ENCODE measurements around the gene CDT1. TPM values are rescaled to one million over a fixed set of nuclear protein-coding genes. Genes with fewer than 3 reads are reported as not detected.

CDT1 gene
- total RNA-seq, 1 experiment from 2014 or later, result 154 TPM

GRCh38 chr16:88839026-88839529, 35.5 kb downstream of the CDT1 start:
- Mint-ChIP-seq H3K27me3 (ENCODE audit: low read depth) (no peaks in the 10 kb centered on the region), H3K4me3 (no peak overlapping the region), H3K9me3 (no peaks in the 10 kb centered on the region), H3K36me3 (peaks cover 6% of the 10 kb centered on the region), H3K27ac (no peak overlapping the region), H3K4me1 (no peaks in the 10 kb centered on the region)
- TF ChIP-seq TEAD4 (CRISPR knock-in tag; IDR thresholded peaks at IDR 0.05), result no peak
- ChIA-PET CTCF (interaction anchor here (1.0 to 2.2 kb wide), 3 partner anchors 18 to 102 kb away, joined by 4 to 8 read pairs (median 5); partner anchors contain the start of genes GALNS and TRAPPC2L), POLR2A (no interaction called here)
- ATAC-seq (no peak), DNase-seq (ENCODE audit: low spot score) (peak; percentile 22)

- Mint-ChIP-seq H3K27me3 (ENCODE audit: low read depth) (no peaks in the 10 kb centered on the region), H3K4me3 (no peak overlapping the region), H3K9me3 (no peaks in the 10 kb centered on the region), H3K36me3 (peaks cover 6% of the 10 kb centered on the region), H3K27ac (no peak overlapping the region), H3K4me1 (no peaks in the 10 kb centered on the region)
- TF ChIP-seq USF2 (CRISPR knock-in tag; IDR thresholded peaks at IDR 0.05) (no peak), E2F5 (CRISPR knock-in tag; IDR thresholded peaks at IDR 0.05) (no peak), NR2C2 (CRISPR knock-in tag; IDR thresholded peaks at IDR 0.05) (no peak), AFF4 (CRISPR knock-in tag; IDR thresholded peaks at IDR 0.05; ENCODE audit: borderline replicate concordance) (no peak), ZBTB21 (CRISPR knock-in tag; IDR thresholded peaks at IDR 0.05; ENCODE audit: borderline replicate concordance) (no peak), ZNF232 (CRISPR knock-in tag; IDR thresholded peaks at IDR 0.05) (no peak), ZNF121 (CRISPR knock-in tag; IDR thresholded peaks at IDR 0.05) (no peak), NFYB (CRISPR knock-in tag; conservative IDR thresholded peaks at IDR 0.05; ENCODE audit: low read depth) (no peak), CTCF (IDR thresholded peaks at IDR 0.05) (no peak)
- ChIA-PET POLR2A (no interaction called here), CTCF (interaction anchor here (0.9 to 2.2 kb wide), 4 partner anchors 17 to 102 kb away, joined by 3 to 8 read pairs (median 4); partner anchors contain the start of genes GALNS and TRAPPC2L)
- DNase-seq (ENCODE audit: low spot score), result no peak
- no peak for ATAC-seq
Measured at GRCh38 chr16:88839745-88840599, 36.4 kb downstream of the CDT1 start.

- Mint-ChIP-seq H3K27me3 (ENCODE audit: low read depth) (no peaks in the 10 kb centered on the region), H3K9me3 (no peaks in the 10 kb centered on the region), H3K4me1 (no peaks in the 10 kb centered on the region), H3K36me3 (peaks cover 4% of the 10 kb centered on the region), H3K4me3 (no peak overlapping the region), H3K27ac (no peak overlapping the region)
- no peak for TF ChIP-seq PRRX2 (CRISPR knock-in tag; IDR thresholded peaks at IDR 0.05)
- no peak for TF ChIP-seq ATF1 (CRISPR knock-in tag; IDR thresholded peaks at IDR 0.05)
- TF ChIP-seq ZNF121 (CRISPR knock-in tag; IDR thresholded peaks at IDR 0.05), result no peak
- TF ChIP-seq FOXJ3 (CRISPR knock-in tag; IDR thresholded peaks at IDR 0.05; ENCODE audit: borderline replicate concordance), result no peak
- no peak for TF ChIP-seq ZSCAN18 (CRISPR knock-in tag; IDR thresholded peaks at IDR 0.05)
- TF ChIP-seq AR (CRISPR knock-in tag; IDR thresholded peaks at IDR 0.05), result no peak
- DNase-seq (ENCODE audit: low spot score) (no peak), ATAC-seq (no peak)
- POLR2A ChIA-PET, result no interaction called here
- CTCF ChIA-PET, result interaction anchor here (0.9 to 2.2 kb wide), 3 partner anchors 17 to 103 kb away, joined by 3 to 8 read pairs (median 4); partner anchors contain the start of genes GALNS and TRAPPC2L
Measured at GRCh38 chr16:88840600-88841215, 37.1 kb downstream of the CDT1 start.

Measured in WTC11 (cell line).